Measurements from ENCODE around the gene DOCK1. TPM values are rescaled to one million over a fixed set of nuclear protein-coding genes. Genes with fewer than 3 reads are reported as not detected.

DOCK1 gene
- total RNA-seq, 1 experiment from 2014 or later, result 32.6 TPM

DNA sequence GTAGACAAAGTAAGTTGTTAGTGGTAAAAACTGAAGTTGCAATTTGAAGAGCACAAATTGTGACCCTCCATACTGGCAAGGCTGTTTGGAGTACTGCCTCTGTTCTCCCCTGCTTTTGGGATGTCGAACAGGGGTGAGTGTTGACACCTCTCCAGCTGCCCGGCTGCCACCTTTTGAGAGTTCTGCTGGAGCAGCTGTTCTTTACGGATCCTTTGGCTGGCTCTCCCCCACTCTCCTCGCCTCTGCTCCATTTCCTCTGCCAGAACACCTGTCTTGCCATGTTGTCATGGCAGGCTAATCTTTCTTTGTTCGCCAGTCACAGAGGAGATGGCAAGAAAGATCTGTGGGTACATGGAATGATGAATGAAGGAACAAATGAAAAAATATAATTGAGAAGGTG is 256.3 kb downstream of the DOCK1 start:
- no peak for DNase-seq (ENCODE audit: low spot score)

DNA sequence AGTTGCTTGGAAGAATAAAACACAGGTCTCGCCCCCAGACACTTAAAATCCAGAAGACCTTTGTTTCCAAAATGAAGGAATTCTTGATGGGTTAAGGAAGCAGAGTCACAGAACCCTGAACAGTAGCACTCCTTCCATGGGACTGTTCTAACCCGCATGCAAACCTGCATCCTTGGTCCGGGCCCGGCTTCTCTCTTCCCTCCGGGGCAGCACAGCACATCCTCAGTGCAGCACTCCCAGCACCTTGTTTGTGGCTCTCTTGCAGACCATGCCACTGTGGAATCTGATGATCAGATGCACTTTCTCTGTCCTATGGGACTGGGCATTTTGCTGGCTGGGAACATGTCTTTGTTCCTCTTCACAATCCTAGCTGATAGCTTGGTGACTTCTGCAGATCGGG is 257.6 kb downstream of the DOCK1 start:
- no peak for DNase-seq (ENCODE audit: low spot score)

DNA sequence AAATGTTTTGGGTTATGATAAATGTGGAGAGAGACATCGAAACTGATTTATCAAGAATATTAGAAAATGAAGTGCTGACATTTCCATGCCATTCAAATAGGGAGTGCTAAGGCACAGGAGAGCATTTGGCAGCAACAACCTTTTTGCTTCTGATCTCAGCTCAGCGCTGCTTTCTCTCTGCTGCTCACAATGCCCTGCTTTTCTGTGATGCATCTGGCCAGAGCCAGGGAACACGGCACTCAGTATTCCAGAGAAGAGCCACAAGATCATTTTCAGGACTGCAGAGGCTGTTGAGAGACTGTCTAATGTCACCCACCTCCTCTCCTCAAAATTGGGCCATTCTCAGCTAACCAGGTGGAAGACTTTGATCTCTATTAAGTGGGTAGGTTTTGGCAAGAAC is 263.0 kb downstream of the DOCK1 start:
- DNase-seq (ENCODE audit: low spot score), result no peak

DNA sequence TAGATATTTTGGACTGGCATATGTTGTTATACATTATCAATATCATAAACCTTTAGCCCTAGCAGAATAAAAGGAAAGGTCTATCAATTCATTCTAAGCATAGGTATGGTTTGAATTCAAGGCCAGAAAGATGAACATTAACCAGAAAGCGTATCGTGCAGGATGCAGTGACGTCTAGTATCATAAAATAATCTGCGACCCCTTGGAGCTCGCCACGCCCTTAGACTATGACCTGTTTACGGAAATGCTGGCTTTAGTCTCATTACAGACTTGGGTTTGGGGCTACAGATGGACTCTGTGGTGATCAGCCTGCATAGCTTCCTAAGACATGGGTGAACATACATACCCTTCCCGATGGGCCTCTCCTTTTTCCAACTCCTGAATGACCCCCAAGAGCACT is 269.6 kb downstream of the DOCK1 start:
- DNase-seq (ENCODE audit: low spot score), result no peak

DNA sequence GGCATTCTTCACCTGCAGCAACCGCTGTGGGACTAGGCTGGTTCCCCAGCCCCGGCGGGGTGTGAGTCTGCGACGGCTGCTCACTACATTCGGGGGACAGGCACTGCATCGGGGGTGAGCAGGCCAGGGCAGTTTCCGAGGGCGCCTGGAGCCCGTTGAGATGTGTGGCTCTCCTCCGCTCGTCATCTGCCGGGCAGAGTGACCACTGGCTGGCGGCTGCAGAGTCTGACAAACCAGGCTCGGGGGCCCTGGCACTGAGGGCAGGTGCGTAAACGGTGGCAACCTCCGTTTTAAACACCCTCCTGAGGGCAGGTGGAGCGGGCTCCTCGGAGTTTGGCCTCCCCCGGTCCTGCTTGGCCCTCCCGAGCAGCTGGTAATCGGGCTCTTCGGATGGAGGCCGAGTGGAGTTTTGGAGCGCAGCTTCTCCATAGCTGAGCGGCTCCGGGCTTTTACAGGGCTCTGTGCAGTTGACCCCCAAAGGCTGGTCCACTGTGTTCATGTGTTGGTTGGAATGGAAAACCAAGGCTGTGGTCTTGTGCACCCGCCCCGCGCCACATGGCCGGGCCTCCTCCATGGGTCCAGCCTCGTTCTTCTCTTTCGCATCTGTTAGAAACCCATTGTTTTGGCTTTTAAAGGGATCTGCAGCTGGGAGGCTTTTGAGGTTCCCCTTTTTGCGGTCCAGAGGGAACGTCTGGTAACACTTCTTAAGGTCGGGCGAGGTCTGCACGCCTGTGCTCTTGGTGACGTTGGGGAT is 270.3 kb downstream of the DOCK1 start:
- DNase-seq (ENCODE audit: low spot score), result no peak

DNA sequence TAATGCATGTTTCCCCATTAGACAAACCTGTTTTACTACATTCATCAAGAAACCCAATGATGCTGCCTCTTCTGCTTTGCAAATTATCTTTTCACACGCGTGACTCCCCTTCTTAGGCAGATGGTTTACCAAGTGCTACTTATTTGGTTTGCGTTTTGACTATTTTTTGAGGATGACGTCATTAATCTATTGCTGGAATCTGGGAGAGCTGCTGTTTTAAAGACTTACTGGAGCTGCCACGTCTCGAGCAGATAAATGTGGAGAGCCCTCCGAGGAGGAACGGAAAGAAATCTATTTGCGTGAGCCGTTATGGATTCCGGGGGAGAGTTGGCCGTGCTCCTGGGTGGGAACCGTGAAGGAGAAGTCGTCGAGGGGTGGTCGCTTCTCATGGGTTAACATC is 271.4 kb downstream of the DOCK1 start:
- no peak for DNase-seq (ENCODE audit: low spot score)

DNA sequence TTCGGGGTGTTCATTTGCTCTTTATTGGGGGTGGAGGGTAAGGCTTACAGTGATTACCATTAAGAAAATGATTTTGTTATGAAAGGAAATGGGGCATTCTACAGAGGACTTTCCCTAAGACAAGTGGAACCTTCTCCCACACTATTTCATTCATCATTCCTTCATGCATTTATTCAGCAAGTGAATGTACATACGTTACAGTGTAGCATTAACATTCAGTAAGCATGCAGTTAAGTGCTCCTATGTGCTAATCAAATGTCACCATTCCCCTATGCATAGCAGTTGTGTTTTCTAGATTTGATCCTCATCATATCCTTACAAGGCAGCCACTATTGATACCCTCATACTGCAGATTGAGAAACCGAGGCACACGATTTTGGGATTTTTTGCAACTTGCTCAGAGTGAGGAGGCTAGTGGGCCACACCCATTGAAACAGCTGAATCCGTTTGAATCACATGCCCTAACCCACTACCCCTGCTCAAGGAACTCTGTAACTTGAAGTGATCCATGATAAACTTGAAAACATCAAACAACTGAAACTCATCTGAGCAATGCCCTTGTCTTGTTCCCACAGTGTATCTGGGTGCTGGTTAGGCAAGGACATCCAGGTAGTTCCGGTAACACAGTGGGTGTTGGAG is 274.5 kb downstream of the DOCK1 start:
- DNase-seq (ENCODE audit: low spot score), result no peak

DNA sequence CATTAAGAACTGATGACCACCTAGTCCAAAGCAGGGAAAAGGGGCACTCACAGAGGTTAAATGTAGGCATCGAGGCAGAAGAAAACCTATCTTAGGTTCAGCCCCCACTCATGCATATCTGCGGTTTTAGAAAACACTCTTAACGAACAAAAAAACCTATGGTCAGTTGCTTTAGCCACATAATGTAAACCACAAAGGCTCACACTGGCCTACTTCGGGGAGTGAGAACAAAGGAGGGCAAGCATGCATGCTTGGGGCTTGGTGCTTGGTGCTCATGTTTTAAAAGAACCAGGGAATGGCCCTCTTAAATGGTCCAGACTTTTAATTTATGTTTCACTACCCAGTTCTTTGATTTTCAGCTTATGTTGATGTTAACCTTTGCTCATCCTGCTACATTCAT is 276.9 kb downstream of the DOCK1 start:
- DNase-seq (ENCODE audit: low spot score), result no peak

DNA sequence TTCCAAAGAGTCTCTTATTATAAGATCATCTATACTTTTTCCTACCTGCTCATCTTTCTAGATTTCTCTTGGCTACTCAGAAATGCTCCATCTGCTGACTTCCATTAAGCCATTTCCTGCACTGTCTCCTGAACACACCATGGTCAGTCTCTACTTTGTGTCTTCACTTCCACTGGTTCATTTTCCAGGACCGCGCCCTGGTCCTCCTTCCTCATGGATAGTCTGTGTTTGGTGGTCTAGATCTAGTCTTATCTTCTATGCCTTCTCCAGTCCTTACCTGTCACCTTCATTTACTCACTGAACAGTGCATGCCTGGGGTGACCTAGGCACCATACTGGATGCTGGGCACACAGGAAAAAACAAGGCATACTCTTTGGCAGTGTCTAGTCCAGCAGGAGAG is 279.4 kb downstream of the DOCK1 start:
- DNase-seq (ENCODE audit: low spot score), result no peak

DNA sequence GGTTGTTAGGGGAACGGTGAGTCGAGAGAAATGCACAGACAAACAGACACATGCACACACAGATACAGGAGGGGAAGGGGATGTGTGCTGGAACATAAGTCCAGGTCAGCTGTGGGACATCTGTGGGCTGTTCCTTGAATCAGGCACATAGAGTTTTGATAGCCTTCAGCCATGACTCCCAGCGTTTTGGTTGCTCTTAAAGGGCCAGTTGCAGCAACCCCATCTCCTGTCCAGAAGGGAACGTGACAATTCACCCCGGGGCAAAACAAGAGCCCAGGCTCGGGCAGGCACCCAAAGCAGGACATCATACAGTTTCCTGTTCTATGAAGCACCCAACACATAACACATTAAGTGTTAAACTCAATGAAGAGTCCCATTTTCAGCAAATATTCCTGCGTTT is 281.6 kb downstream of the DOCK1 start:
- DNase-seq (ENCODE audit: low spot score), result no peak

DNA sequence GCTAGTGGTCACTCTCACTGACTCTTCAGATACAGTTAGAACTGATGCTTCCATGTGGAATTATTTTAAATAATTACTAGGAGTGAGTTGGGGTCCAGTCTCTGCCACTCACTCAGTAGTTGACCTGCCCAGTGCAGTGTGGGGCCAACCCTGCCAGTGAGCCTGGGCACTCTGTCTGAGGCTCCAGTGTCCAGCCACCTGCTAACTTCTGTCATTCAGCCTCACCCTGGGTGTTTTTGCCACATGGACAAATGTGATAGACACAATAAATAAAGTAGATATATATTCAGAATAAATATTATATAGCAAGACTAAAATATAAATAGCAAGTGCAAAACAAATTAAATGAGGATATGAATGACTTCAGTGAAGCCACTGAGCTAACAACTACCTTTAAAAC is 284.0 kb downstream of the DOCK1 start:
- no peak for DNase-seq (ENCODE audit: low spot score)

DNA sequence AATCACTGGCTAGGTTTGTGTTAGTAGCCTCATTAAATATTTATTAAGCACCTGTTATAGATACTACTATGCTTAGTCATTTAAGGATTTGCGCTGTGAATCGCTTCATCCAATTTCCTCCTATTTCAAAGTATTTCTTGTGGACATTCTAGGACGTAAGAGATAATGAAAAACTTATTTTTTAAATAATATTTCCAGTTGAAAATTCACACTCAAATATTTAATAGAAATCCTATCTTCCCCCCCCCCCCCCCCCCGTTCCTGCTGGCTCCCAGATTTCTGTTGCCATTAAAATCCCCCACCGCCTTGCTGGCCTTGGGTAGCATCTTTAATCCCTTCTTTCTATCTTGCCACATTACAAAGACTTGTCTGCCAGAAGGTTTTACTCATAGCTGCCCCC is 285.2 kb downstream of the DOCK1 start:
- DNase-seq (ENCODE audit: low spot score), result no peak

DNA sequence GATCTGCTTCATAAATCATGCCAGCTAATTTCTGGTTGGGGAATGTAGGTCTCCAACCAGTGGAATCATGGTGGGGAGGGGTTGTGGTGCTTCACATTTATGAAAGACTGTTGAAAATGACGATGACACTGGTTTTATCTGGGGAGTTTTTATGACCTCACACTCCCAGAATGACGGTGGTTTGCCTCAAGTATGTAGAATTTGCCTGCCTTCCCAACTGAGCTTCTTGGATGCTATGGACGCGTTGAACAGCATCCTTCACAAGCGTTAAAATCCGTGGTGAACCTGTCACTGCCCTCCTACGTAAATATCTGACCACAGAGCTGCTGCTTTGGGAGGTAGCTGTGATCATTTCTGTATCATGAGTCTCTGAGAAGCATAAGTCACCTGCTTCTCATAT is 287.9 kb downstream of the DOCK1 start:
- DNase-seq (ENCODE audit: low spot score), result no peak

DNA sequence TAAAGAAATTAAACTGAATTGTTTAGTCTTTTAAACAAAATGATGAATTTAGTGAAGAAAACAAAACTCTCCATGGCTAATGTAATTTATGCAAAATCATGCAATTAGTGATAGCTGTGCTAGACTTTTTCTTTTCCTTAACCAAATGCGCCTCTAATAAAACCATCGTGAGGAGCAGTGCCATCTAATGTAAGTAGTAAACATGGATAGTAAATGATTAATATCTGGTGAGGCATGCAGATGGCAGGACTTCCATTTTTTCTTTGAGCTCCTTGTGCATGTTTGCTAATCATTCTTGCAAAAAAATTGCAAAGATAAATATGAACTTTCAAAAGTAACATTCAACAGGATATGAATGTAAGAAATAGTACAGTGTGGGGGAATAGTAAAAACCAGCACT is 288.9 kb downstream of the DOCK1 start:
- DNase-seq (ENCODE audit: low spot score), result no peak

DNA sequence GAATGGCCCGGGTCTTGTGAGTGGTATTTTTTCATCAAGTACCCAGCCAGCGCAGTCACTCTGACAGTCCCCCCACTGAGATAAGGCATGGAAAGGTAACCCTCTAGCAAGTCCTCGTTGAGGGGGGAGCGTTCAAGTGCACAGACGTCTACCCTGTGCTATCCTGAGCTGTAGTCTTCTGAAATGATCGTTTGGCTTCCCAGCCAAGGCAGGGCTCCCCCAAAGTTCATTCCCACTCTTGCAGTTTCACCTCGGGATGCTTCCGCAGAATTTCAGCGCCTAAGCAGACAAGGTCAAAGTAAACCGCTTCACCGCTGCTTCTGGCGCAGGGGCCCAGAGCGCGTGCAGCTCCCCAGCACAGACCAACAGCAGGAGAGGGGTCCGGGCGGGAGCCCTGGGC is 289.4 kb downstream of the DOCK1 start:
- no peak for DNase-seq (ENCODE audit: low spot score)

DNA sequence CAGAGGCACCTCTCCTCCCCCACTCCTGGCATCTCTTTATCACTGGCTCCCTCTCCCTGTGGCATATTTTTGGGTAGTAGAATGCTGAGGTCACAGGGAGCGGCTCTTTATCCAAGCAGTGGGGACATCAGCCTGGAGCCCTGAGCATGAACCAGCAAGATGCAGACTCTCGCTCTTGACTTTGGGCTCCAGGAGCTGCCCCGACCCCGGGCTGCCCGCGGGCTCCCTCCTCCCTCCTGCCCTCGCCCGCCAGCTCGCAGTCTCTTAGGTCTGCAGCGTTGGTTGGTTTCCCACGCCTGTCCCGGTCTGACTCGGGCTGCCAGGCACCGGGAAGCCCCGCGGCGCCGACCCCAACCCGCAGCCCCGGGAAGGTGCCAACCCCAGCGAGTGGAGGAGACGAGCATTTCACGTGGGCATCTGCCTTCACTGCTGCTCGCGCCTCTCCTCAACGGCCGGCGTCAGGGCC is 289.8 kb downstream of the DOCK1 start:
- no peak for DNase-seq (ENCODE audit: low spot score)

DNA sequence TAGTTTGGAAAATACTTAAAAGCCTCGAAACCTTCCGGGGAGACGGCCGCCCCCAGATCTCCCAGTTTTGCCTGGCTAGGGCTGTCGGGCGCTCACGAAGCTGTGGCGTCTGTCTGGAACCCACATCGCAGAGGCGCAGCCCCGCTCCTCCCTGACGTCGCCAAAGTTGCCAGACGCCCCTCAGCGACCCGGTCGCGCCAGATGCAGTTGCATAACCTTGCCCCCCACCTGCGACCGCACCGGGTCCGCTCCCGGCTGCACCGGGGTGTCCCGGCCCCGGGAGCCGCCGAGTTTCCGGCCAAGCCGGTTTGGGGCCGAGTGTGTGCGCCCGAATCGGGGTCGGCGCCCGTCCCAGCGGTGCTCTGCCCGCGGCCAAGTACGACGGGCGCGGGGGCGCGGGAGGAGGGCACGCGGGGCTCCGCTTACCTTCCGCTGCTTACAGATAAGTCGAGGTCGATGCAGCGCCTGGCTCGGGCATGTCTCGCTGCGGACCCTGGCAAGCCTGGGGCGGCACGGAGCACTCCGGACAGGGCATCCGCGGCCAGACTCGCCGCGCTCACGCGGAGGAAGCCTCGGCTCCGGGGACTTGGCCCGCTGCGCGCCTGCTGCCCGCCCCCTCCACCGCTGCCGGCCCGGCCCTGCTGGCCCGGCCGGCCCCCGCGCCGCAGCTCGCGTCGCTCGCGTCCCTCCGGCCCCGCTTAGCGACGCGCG is 290.5 kb downstream of the DOCK1 start:
- DNase-seq (ENCODE audit: low spot score), result no peak

DNA sequence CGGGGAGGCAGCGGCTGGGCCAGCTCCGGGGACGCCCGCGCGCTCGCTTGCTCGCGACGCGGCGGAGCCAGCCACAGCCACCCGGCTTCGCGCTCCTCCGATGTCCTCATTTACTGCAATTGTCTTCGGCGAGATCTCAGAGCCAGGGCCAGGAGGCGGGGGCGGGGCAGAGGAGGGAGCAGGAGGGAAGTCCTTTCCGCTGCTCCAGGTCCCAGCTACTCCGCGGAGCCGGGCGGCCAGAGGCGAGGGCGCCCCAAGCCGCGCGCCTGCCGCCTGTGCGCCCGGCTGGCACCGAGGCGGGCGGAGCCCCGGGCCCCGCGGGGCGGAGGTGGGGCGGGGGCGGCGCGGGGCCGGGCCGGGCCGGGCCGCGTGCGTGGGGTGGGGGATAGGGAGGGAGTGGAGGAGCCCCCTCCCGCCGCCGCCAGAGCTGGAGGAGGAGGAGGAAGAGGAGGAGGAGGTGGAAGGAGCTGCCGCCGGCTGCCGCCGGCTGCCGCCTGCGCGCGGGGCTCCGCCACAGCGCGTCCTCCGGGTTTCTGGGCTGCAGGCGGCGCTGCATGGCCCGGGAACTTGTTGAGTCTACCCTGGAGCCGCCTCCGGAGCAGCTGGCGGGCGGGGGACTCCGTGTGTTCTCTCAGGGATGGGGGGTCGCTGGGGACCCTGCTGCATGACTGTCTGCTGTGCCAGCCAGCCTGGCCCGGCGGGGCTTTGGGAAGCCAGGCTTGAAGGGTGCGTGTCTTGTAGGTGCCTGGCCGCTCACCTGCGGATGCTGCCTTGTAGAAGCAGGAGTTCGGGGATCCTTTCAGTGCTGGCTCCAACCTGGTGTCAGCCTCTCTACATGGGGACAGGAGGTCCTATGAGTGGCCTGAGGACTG is 291.3 kb downstream of the DOCK1 start, which contains the start of gene INSYN2A:
Gene INSYN2A, minus strand, starts transcription at position 310 of the 872 bp plus-strand sequence. CDS start 20,196 bp downstream, outside the sequence.
- DNase-seq (ENCODE audit: low spot score), result no peak

DNA sequence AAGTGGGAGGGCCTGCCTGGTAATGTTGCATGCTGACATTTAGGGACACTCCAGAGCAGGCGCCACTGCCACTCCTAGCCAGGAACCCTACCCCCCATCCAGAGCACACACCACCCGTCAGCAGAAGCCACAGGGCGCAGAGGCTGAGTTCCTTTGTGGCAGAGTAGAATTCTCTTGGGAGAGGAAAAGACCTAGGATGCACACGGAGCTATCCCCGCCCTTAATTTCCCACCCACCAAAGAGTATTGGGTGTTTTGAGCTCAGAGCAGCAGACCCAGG is 291.9 kb downstream of the DOCK1 start:
- DNase-seq (ENCODE audit: low spot score), result no peak

DNA sequence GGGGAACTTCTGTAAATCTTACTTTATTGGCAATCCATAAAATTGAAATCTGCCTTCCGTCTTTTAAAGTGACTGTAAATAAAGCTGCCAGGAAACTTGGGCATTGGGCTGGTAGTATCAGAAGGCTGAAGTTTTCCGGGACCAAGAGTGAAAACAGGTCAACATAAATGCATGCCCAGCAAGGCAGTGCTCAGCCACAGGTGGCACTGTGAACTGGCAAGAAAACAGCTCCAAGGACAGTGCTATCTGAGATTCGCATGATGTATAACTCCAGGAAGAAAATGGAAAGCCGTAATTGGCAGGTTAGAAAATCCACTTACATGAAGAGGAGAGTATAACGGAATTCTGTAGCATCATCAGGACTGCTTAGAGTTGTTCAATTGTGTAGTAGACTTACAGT is 293.1 kb downstream of the DOCK1 start:
- no peak for DNase-seq (ENCODE audit: low spot score)

DNA sequence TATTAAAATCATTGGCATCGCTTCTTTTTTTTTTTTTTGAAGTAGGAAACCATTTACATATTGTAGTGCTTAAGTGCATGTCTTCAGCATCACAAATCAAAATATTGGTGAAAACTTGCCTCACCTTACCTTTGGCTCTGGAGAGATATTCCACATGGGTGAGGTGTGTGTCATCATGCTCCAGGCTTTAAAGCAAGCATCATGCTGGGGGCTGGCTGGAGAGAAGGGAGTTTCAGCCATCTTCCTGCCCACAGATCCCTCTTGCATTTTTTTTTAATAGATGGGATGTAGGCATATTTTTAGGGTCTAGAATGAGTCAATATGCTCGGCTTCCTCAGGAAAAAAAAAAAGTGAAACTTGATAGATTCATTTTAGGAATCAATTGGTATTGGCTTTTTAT is 293.5 kb downstream of the DOCK1 start:
- DNase-seq (ENCODE audit: low spot score), result no peak

DNA sequence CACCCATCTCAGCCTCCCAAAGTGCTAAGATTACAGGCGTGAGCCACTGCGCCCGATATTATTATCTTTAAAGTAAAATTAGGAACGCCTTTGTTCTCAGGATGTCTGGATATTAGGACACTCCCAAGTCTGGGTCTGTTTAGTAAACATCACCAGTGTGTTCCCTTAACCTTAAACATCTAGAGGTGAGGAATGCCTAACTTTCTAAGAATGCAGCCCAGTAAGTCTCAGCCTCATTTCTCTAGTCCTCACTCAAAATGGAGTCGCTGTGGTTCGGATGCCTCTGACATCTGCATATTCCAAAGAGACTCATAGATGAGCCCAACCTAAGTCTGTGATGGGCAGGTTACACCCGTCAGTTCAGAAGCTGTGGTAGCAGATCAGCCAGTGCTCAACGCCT is 295.4 kb downstream of the DOCK1 start:
- DNase-seq (ENCODE audit: low spot score), result no peak

Data from HT-29 (cell line).